ENCODE measurements around the gene ZCWPW2.

ZCWPW2 gene

DNA sequence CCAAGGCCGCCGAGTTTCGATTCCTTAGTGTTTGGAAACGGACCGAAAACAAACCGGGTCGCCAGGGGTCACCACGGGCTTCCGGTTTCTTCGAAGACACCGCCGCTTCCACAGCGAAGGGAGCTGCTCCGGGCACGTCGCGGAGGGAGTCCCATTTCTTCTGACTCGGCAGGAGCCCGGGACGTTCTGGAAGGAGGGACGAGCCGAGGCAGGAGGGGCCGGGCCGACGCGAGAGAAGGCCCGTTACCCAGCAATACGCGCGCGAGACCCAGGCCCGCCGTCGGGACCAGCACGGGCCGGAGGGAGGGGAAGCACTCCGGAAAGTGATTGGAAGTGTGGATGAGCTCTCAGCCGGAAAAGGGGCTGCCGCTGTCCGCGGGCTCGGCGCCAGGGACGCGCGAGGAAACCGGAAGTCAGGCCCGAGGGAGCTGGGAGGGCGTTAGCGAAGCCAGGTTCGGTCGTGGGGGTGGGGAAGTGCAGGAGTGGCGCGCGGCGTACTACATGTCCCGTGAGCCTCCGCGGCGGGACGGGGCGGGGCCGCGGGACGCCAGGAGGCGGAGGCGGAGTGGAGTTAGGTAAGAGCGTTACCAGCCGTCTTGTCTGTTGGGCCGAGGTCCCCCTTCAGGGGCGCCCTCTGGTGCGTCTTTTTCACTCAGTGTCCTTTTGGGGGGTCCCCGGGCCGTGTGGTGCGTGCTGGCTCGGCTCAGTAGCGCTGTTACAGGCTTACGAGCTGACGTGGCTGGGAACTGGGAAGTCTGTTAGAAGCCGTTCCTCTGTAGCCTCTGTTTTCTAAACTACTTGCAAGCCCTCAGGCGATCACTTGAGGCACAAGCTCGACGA, at the start of gene ZCWPW2, which contains the start of gene AZI2:
ZCWPW2 (plus strand) TSS at position 93 of the 840 bp plus-strand sequence. CDS start 64,348 bp downstream, outside the sequence.
AZI2 (minus strand) TSS at position 196 of the 840 bp plus-strand sequence. CDS start 8,207 bp downstream, outside the sequence.
- Histone ChIP-seq H3K9me3 (ENCODE audit: control insufficient read depth, insufficient read depth, low read length) (no peaks in the 10 kb centered on the region), H3K4me1 (ENCODE audit: insufficient read depth, low read length) (0 out of 2 replicates have a peak, but pooled peaks cover 3% of the 10 kb centered on the region), H3K36me3 (ENCODE audit: insufficient read depth, low read length) (no peaks in the 10 kb centered on the region)

DNA sequence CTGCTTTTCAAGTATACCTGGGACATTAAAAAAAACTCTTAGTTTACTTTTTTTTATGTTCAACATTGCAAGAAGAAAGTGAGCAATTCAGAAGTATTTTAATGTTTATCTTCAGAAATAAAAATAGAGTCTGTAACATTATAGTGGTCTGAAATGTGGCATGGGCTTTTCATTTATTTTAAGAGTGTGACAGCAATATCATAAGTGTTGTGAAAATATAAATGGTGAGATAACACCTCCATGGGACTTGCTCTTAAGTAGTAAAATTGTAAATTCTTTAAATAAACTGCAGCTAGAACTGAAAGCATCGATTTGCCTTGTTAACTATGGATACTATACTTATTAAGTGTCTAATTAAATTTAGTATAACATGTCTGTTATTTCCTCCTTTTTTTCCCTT, 48.8 kb upstream of the ZCWPW2 start:
- Histone ChIP-seq H3K4me1 (ENCODE audit: insufficient read depth, low read length) (no peaks in the 10 kb centered on the region), H3K36me3 (ENCODE audit: insufficient read depth, low read length) (no peaks in the 10 kb centered on the region), H3K9ac (ENCODE audit: low read depth, low read length) (no peak overlapping the region), H3K9me3 (ENCODE audit: control insufficient read depth, insufficient read depth, low read length) (no peaks in the 10 kb centered on the region)

More for the DNA sequence above, at the start of gene ZCWPW2, which contains the start of gene AZI2:
- peak within 1 kb of the TSS; percentile 94 for H3K9ac ChIP-seq (ENCODE audit: low read depth, low read length)

GRCh38 chr3:28300345-28300962, 48.1 kb upstream of the ZCWPW2 start:
- no peak overlapping the region for H3K9ac ChIP-seq (ENCODE audit: low read depth, low read length)
- no peaks in the 10 kb centered on the region for H3K4me1 ChIP-seq (ENCODE audit: insufficient read depth, low read length)
- no peaks in the 10 kb centered on the region for H3K36me3 ChIP-seq (ENCODE audit: insufficient read depth, low read length)

DNA sequence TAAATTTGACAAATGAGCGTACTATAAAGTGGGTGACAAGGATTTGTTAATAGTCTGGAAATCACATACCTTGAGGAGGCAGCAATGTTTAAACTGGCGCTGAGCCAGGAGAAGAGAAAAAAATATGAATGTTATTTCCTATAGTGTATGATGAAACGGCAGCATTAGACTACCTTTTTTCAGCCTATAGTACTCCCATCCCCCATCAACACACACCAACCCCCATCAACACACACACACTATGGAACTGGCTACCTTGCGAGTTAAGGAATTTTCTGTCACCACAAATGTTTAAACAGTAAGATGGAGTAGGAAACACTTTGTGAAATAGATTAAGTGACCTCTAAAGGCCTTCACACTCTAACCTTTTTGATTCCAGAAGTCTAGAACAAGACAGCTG, 46.8 kb upstream of the ZCWPW2 start:
- Histone ChIP-seq H3K36me3 (ENCODE audit: insufficient read depth, low read length) (no peaks in the 10 kb centered on the region), H3K9ac (ENCODE audit: low read depth, low read length) (no peak overlapping the region), H3K4me1 (ENCODE audit: insufficient read depth, low read length) (no peaks in the 10 kb centered on the region), H3K9me3 (ENCODE audit: control insufficient read depth, insufficient read depth, low read length) (no peaks in the 10 kb centered on the region)

More at GRCh38 chr3:28300345-28300962, 48.1 kb upstream of the ZCWPW2 start:
- no peaks in the 10 kb centered on the region for H3K9me3 ChIP-seq (ENCODE audit: control insufficient read depth, insufficient read depth, low read length)

- Histone ChIP-seq H3K9me3 (ENCODE audit: control insufficient read depth, insufficient read depth, low read length) (no peaks in the 10 kb centered on the region), H3K36me3 (ENCODE audit: insufficient read depth, low read length) (no peaks in the 10 kb centered on the region), H3K4me1 (ENCODE audit: insufficient read depth, low read length) (peaks cover 6% of the 10 kb centered on the region; the same call in 1 of the 2 replicates), H3K9ac (ENCODE audit: low read depth, low read length) (no peak overlapping the region)
Observed at GRCh38 chr3:28308196-28308595, 40.3 kb upstream of the ZCWPW2 start.

- Histone ChIP-seq H3K9me3 (ENCODE audit: control insufficient read depth, insufficient read depth, low read length) (no peaks in the 10 kb centered on the region), H3K36me3 (ENCODE audit: insufficient read depth, low read length) (no peaks in the 10 kb centered on the region), H3K4me1 (ENCODE audit: insufficient read depth, low read length) (no peaks in the 10 kb centered on the region), H3K9ac (ENCODE audit: low read depth, low read length) (no peak overlapping the region)
Observed at GRCh38 chr3:28315711-28316110, 32.8 kb upstream of the ZCWPW2 start.

DNA sequence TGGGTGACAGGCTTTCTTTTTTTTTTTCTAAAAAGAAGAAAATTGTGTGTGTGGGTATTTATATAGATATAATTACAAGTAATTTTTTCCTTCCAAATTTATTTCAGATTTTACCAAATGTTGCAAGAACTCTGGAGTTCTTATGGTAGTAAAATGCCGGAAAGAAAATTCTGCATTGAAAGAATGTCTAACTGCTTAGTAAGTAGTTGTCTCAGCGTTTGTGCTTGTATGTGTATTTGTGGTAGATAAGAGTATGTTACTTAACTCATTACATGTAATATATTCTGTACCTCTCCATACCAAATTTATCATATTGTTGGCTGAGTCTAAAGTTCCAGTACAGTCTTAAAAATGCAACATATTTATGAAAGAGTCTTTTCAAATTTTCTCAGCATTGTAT, 32.3 kb upstream of the ZCWPW2 start:
- Histone ChIP-seq H3K9me3 (ENCODE audit: control insufficient read depth, insufficient read depth, low read length) (no peaks in the 10 kb centered on the region), H3K4me1 (ENCODE audit: insufficient read depth, low read length) (no peaks in the 10 kb centered on the region; the same call in 1 of the 2 replicates), H3K36me3 (ENCODE audit: insufficient read depth, low read length) (no peaks in the 10 kb centered on the region), H3K9ac (ENCODE audit: low read depth, low read length) (no peak overlapping the region)

- no peak overlapping the region for H3K9ac ChIP-seq (ENCODE audit: low read depth, low read length)
- H3K36me3 ChIP-seq (ENCODE audit: insufficient read depth, low read length), result no peaks in the 10 kb centered on the region
- no peaks in the 10 kb centered on the region; the same call in 1 of the 2 replicates for H3K4me1 ChIP-seq (ENCODE audit: insufficient read depth, low read length)
- no peaks in the 10 kb centered on the region for H3K9me3 ChIP-seq (ENCODE audit: control insufficient read depth, insufficient read depth, low read length)
Observed at GRCh38 chr3:28317438-28318022, 31.0 kb upstream of the ZCWPW2 start.

DNA sequence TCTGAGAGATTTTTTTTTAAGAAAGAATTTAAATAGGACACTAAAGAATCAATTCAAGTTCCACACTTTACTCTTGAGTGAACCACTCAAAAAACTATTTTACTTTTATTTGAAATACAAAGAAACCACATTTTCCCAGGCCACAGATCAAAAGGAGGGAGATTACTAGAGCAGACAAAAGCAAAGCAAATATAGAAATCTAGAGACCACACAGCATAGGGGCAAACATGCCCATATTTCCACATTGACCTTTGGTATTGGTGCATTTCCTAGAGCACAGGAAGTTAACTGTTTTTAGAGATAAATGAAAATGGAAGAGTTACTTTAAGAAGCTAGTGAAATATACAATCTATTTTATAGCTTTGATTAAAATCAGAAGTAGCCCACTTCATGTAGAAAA, 27.5 kb upstream of the ZCWPW2 start:
- Histone ChIP-seq H3K9me3 (ENCODE audit: control insufficient read depth, insufficient read depth, low read length) (no peaks in the 10 kb centered on the region), H3K9ac (ENCODE audit: low read depth, low read length) (no peak overlapping the region), H3K36me3 (ENCODE audit: insufficient read depth, low read length) (peaks cover 4% of the 10 kb centered on the region), H3K4me1 (ENCODE audit: insufficient read depth, low read length) (no peaks in the 10 kb centered on the region; the same call in 1 of the 2 replicates)

- H3K9ac ChIP-seq (ENCODE audit: low read depth, low read length), result no peak overlapping the region
- no peaks in the 10 kb centered on the region; the same call in 1 of the 2 replicates for H3K4me1 ChIP-seq (ENCODE audit: insufficient read depth, low read length)
- H3K36me3 ChIP-seq (ENCODE audit: insufficient read depth, low read length), result peaks cover 4% of the 10 kb centered on the region
- no peaks in the 10 kb centered on the region for H3K9me3 ChIP-seq (ENCODE audit: control insufficient read depth, insufficient read depth, low read length)
Observed at GRCh38 chr3:28322464-28322863, 26.1 kb upstream of the ZCWPW2 start.

- H3K4me1 ChIP-seq (ENCODE audit: insufficient read depth, low read length), result no peaks in the 10 kb centered on the region; the same call in 1 of the 2 replicates
- H3K9ac ChIP-seq (ENCODE audit: low read depth, low read length), result no peak overlapping the region
- no peaks in the 10 kb centered on the region for H3K9me3 ChIP-seq (ENCODE audit: control insufficient read depth, insufficient read depth, low read length)
- peaks cover 4% of the 10 kb centered on the region for H3K36me3 ChIP-seq (ENCODE audit: insufficient read depth, low read length)
Observed at GRCh38 chr3:28326458-28326926, 22.0 kb upstream of the ZCWPW2 start.

DNA sequence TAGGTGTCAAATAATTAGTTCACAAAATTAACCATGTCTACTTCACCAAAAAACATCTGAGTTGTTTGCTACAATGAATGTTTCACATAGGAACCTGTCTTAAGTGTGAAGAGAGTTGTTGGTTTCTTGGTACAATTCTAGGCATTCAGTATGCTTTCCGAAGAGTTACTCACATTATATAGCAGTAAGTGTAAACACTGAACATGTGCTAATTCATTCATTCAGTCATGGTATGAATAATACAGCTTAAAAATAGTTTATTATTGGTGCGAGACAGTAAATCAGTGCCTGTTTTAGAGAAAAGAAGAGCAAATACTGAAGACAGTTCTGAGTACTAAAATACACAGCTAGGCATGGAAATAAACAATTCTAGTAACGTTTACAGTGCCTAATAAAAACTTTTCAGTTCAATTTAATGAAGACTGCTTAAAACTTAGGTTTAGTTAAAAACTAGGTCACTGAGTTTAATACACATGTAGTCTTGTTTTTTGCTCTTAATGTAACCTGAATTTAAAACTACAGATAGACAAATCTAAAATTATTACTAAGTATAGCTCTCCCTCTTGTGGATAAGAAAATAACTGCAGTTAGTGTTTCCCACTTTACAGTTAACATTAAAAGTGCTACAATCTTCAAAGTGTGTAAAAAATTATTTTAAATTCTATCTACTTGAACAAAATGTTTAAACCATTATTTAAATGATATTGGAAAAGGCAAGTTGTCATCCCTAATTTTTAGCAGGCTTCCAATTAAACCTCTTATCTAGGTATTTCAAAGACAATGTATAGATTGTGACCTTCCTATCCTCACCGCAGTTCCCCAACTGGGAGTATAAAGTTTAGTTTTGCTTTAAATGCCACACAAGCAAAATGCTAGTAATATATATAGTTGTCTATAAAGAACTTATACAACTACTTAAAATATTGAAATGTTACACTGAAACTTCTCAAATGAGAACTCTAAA, 20.1 kb upstream of the ZCWPW2 start:
- no peaks in the 10 kb centered on the region for H3K4me1 ChIP-seq (ENCODE audit: insufficient read depth, low read length)
- H3K9me3 ChIP-seq (ENCODE audit: control insufficient read depth, insufficient read depth, low read length), result no peaks in the 10 kb centered on the region
- H3K36me3 ChIP-seq (ENCODE audit: insufficient read depth, low read length), result peaks cover 4% of the 10 kb centered on the region
- H3K9ac ChIP-seq (ENCODE audit: low read depth, low read length), result no peak overlapping the region

DNA sequence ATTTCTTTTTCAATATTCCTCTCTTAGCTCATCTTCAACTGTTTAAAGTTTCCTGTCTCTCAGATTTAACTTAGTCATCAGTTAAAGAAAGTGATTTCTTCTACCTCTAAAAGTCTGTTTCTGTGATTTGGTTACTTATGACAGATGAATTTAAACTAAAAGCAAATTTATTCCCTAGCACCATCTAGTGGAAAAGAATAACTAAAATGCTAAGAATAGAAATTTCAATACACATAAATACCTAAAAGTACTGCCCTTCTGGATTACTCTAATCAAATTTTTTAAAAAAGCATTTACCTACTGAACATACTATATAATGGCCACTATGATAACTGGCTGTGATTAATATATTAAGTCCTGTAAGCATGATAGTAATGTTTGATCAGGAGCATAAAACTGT, 14.0 kb upstream of the ZCWPW2 start:
- no peaks in the 10 kb centered on the region for H3K9me3 ChIP-seq (ENCODE audit: control insufficient read depth, insufficient read depth, low read length)
- H3K9ac ChIP-seq (ENCODE audit: low read depth, low read length), result no peak overlapping the region
- H3K36me3 ChIP-seq (ENCODE audit: insufficient read depth, low read length), result 0 out of 2 replicates have a peak, but pooled peaks cover 2% of the 10 kb centered on the region

More for the DNA sequence above, 14.0 kb upstream of the ZCWPW2 start:
- no peaks in the 10 kb centered on the region for H3K4me1 ChIP-seq (ENCODE audit: insufficient read depth, low read length)
